PC-9 (cell line): ENCODE results near the gene ANKRD63. TPM values are rescaled to one million over a fixed set of nuclear protein-coding genes. Genes with fewer than 3 reads are reported as not detected.

Experiments
- BruUV-seq: library from RNA; stranded (reverse); fragments of 400-500 nt; replicated peaks from 2 replicates; lab custom pipeline; 2021; lab: Mats Ljungman, UMichigan
- CTCF ChIA-PET: fragments of 300-600 bp; sonication (Branson Sonifier 250); formaldehyde crosslinking; loops from one replicate; lab custom pipeline; 2022; ENCODE audit warnings: antibody characterized with exemption; lab: Charles Lee
- POLR2A ChIA-PET: fragments of 300-600 bp; sonication (Branson Sonifier 250); formaldehyde crosslinking; loops from one replicate; lab custom pipeline; 2022; ENCODE audit warnings: antibody characterized with exemption; ENCODE audit not compliant: unreplicated experiment; lab: Charles Lee
- DNase-seq, 2 experiments: peaks; one replicate each; pipeline versions ENCODE4 v3.0.0 to v3.0.0-alpha.2; 2015 to 2022; ENCODE audit warnings: mixed read lengths in 1 of 2
- H2AFZ ChIP-seq: fragments of 200-600 bp; sonication (generic); 2 replicates; pipeline ENCODE4 v1.8.1; 2017; ENCODE audit warnings: antibody characterized with exemption
- H3F3A ChIP-seq: fragments of 200-600 bp; sonication (generic); 2 replicates; pipeline ENCODE4 v1.8.1; 2017; ENCODE audit warnings: antibody characterized with exemption, mild to moderate bottlenecking, low read depth; ENCODE audit not compliant: insufficient read depth
- H3K27ac ChIP-seq: fragments of 200-600 bp; sonication (generic); 2 replicates; pipeline ENCODE4 v1.6.1; 2016; ENCODE audit warnings: mixed run types
- H3K27me3 ChIP-seq: fragments of 200-600 bp; sonication (generic); 2 replicates; pipeline ENCODE4 v1.6.1; 2016; ENCODE audit warnings: low read depth, mixed run types; ENCODE audit not compliant: insufficient read depth
- H3K36me3 ChIP-seq: fragments of 200-600 bp; sonication (generic); 2 replicates; pipeline ENCODE4 v1.6.1; 2016; ENCODE audit warnings: low read depth, mixed run types
- H3K4me1 ChIP-seq: fragments of 200-600 bp; sonication (generic); replicated peaks from 2 replicates; pipeline ENCODE4 v1.6.1; 2016; ENCODE audit warnings: mixed run types; ENCODE audit not compliant: insufficient read depth
- H3K4me2 ChIP-seq: fragments of 200-600 bp; sonication (generic); 2 replicates; pipeline ENCODE4 v1.6.1; 2017; ENCODE audit warnings: mixed run types
- H3K4me3 ChIP-seq: fragments of 200-600 bp; sonication (generic); 2 replicates; pipeline ENCODE4 v1.6.1; 2016; ENCODE audit warnings: mixed run types
- H3K79me2 ChIP-seq: fragments of 200-600 bp; sonication (generic); 2 replicates; pipeline ENCODE4 v1.6.1; 2017; ENCODE audit warnings: low read depth, mixed run types
- H3K9me2 ChIP-seq: fragments of 200-600 bp; sonication (generic); 2 replicates; pipeline ENCODE4 v1.8.1; 2017; ENCODE audit warnings: mild to moderate bottlenecking; ENCODE audit not compliant: insufficient read depth
- H3K9me3 ChIP-seq: fragments of 200-600 bp; sonication (generic); 2 replicates; pipeline ENCODE4 v1.8.1; 2016; ENCODE audit warnings: low read depth; ENCODE audit not compliant: insufficient read depth
- H4K20me1 ChIP-seq: fragments of 200-600 bp; sonication (generic); 2 replicates; pipeline ENCODE4 v1.8.1; 2017; ENCODE audit not compliant: insufficient read depth
- CTCF ChIP-seq: fragments of 200-600 bp; sonication (generic); conservative IDR thresholded peaks from 2 replicates; pipeline ENCODE4 v1.6.1; 2017; ENCODE audit warnings: mixed run types, antibody characterized with exemption, mild to moderate bottlenecking, moderate library complexity
- EZH2 ChIP-seq: fragments of 200-600 bp; sonication (generic); IDR thresholded peaks from 2 replicates; pipeline ENCODE4 v1.8.0; 2017; ENCODE audit warnings: antibody characterized with exemption, low read depth
- intact Hi-C: fragments of 100-400 bp; cut with micrococcal nuclease; formaldehyde crosslinking; loops from one replicate; pipeline ENCODE4 v1.10.0; 2022; ENCODE audit not compliant: unreplicated experiment
- total RNA-seq: library from RNA; stranded (reverse); gene quantifications from 2 replicates; pipeline ENCODE4 v1.2.3, GENCODE V29; 2021

The ANKRD63 gene
- total RNA-seq, 1 experiment from 2014 or later = not detected

DNA sequence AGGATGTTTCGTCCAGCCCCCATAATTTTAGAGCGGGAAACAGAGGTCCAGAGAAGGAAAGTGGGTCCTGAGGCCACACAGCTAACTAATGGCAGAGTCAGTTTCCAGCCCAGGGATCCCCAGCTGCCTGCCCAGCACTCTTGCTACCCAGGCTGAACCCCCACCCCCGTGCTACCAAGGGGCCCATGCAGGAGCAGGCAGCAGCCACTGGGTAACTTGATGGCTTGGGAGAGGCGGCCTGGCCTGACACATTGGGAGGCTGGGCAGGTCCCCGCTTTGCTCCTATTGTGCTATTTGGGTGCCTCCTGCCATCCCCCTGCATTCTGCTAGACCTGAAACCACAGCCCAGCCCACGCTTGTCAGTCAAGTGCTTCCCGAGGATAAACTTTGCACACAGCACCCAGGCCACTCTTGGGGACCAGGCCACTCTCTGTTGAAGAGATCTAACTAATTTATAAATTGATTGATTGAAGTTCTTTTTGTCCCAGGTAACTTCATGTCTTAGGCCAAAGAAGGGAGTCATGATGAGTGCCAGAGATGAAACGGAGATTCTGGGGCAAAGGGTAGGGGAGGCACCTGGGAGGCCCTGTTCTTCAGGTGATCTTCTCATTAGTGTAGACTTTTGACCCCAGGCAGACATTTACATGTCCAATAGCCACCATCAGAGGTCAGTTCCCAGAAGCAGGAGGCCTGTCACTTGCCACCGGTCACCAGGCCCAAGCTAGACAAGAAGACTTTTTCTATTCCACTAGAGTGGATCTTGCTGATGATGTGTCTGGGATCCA lies 37.0 kb downstream of the ANKRD63 start:
- intact Hi-C loops = no loop called here
- H2AFZ ChIP-seq = no peak overlapping the region
- H3K79me2 ChIP-seq = no peaks in the 10 kb centered on the region
- ChIA-PET CTCF (interaction anchor here (1.4 kb wide), 1 partner anchor 27 kb away, joined by 5 read pairs; no protein-coding TSS in a partner anchor), POLR2A (interaction anchor here (0.7 kb wide), 1 partner anchor 171 kb away, joined by 6 read pairs; no protein-coding TSS in a partner anchor)
- no peak overlapping the region for H3K27ac ChIP-seq
- TF ChIP-seq CTCF = no peak
- no peak for TF ChIP-seq EZH2
- H4K20me1 ChIP-seq = no peaks in the 10 kb centered on the region
- H3K27me3 ChIP-seq = no peaks in the 10 kb centered on the region
- H3K4me1 ChIP-seq = peaks cover 43% of the 10 kb centered on the region
- H3K4me2 ChIP-seq = peak overlapping the region; percentile 72
- no TSS peak for BruUV-seq
- H3K9me2 ChIP-seq = no peaks in the 10 kb centered on the region
- H3K9me3 ChIP-seq = no peaks in the 10 kb centered on the region
- no peak for DNase-seq
- no peak overlapping the region for H3K4me3 ChIP-seq
- H3F3A ChIP-seq = peaks cover 33% of the 10 kb centered on the region
- H3K36me3 ChIP-seq = no peaks in the 10 kb centered on the region

DNA sequence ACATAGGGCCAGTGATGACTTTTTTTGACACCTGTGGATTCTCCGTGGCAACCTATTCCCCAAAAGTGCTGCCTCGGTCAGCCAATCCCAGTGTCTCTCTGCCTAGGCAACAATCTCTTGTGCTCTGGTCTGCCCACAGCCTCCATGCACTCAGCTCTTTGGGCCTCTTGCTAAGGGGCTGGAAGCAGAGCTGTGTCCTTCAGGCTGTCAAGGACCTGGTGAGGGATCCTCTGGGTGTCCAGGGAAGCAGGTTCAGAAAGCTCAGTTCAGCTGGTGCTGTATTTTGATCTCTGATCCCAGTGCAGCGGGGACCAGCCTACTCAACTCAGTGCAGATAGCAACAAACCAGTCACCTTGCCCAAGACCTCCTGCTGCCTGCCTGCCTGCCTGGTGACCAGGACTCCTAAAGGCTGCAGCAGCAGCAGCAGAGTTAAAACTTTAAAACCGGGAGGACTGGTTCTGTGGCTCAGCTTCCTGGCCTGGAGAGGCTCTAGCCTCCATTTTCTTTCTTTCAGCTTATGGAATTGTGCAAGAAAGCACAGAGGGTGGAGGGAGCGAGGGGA lies 37.8 kb downstream of the ANKRD63 start:
- H3K79me2 ChIP-seq = no peaks in the 10 kb centered on the region
- peak overlapping the region; percentile 71 for H3K27ac ChIP-seq
- DNase-seq = peak; percentile 75 to 91
- no peak for TF ChIP-seq EZH2
- no peak for TF ChIP-seq CTCF
- peaks cover 25% of the 10 kb centered on the region for H3F3A ChIP-seq
- peaks cover 49% of the 10 kb centered on the region for H3K4me1 ChIP-seq
- H4K20me1 ChIP-seq = no peaks in the 10 kb centered on the region
- no peaks in the 10 kb centered on the region for H3K27me3 ChIP-seq
- H3K9me3 ChIP-seq = no peaks in the 10 kb centered on the region
- intact Hi-C loops = no loop called here
- no TSS peak for BruUV-seq
- no peaks in the 10 kb centered on the region for H3K36me3 ChIP-seq
- H3K9me2 ChIP-seq = no peaks in the 10 kb centered on the region
- peak overlapping the region; percentile 72 for H3K4me2 ChIP-seq
- no peak overlapping the region for H3K4me3 ChIP-seq
- POLR2A ChIA-PET = interaction anchor here (0.7 kb wide), 1 partner anchor 170 kb away, joined by 6 read pairs; no protein-coding TSS in a partner anchor
- CTCF ChIA-PET = interaction anchor here (1.4 kb wide), 1 partner anchor 28 kb away, joined by 5 read pairs; no protein-coding TSS in a partner anchor
- no peak overlapping the region; the same call in 1 of the 2 replicates for H2AFZ ChIP-seq

- Histone ChIP-seq H3F3A (peaks cover 18% of the 10 kb centered on the region), H3K9me3 (no peaks in the 10 kb centered on the region), H3K27ac (no peak overlapping the region), H4K20me1 (no peaks in the 10 kb centered on the region), H3K27me3 (no peaks in the 10 kb centered on the region), H3K4me3 (no peak overlapping the region), H3K4me2 (no peak overlapping the region), H3K79me2 (no peaks in the 10 kb centered on the region), H3K9me2 (no peaks in the 10 kb centered on the region), H3K4me1 (peaks cover 54% of the 10 kb centered on the region), H2AFZ (no peak overlapping the region), H3K36me3 (no peaks in the 10 kb centered on the region)
- no TSS peak for BruUV-seq
- POLR2A ChIA-PET = no interaction called here
- intact Hi-C loops = no loop called here
- no peak for DNase-seq
- CTCF ChIA-PET = interaction anchor here (0.6 kb wide), 1 partner anchor 1315 kb away, joined by 3 read pairs; no protein-coding TSS in a partner anchor
- TF ChIP-seq CTCF = no peak
- no peak for TF ChIP-seq EZH2
Observed at GRCh38 chr15:40243126-40243810, 39.6 kb downstream of the ANKRD63 start.
